ENCODE data around the gene CA10.

CA10 gene

GRCh38 chr17:52147872-52148271 is 10.6 kb downstream of the CA10 start:
- no peak for DNase-seq (ENCODE audit: extremely low read depth in 1 of 2, low read depth in 1 of 2)

GRCh38 chr17:52147431-52147830 is 11.1 kb downstream of the CA10 start:
- no peak for DNase-seq (ENCODE audit: extremely low read depth in 1 of 2, low read depth in 1 of 2)

GRCh38 chr17:52145476-52145875 is 13.0 kb downstream of the CA10 start:
- no peak for DNase-seq (ENCODE audit: extremely low read depth in 1 of 2, low read depth in 1 of 2)

- DNase-seq (ENCODE audit: extremely low read depth in 1 of 2, low read depth in 1 of 2), result no peak
Measured at GRCh38 chr17:52143542-52143941, 15.0 kb downstream of the CA10 start.

- no peak for DNase-seq (ENCODE audit: extremely low read depth in 1 of 2, low read depth in 1 of 2)
Measured at GRCh38 chr17:52140601-52141000, 17.9 kb downstream of the CA10 start.

- DNase-seq (ENCODE audit: extremely low read depth in 1 of 2, low read depth in 1 of 2), result no peak
Measured at GRCh38 chr17:52138752-52139151, 19.8 kb downstream of the CA10 start.

- DNase-seq (ENCODE audit: extremely low read depth in 1 of 2, low read depth in 1 of 2), result no peak
Measured at GRCh38 chr17:52138350-52138749, 20.2 kb downstream of the CA10 start.

GRCh38 chr17:52136166-52136565 is 22.3 kb downstream of the CA10 start:
- no peak for DNase-seq (ENCODE audit: extremely low read depth in 1 of 2, low read depth in 1 of 2)

- no peak for DNase-seq (ENCODE audit: extremely low read depth in 1 of 2, low read depth in 1 of 2)
Measured at GRCh38 chr17:52134641-52135040, 23.9 kb downstream of the CA10 start.

- no peak for DNase-seq (ENCODE audit: extremely low read depth in 1 of 2, low read depth in 1 of 2)
Measured at GRCh38 chr17:52128721-52129120, 29.8 kb downstream of the CA10 start.

GRCh38 chr17:52124993-52125392 is 33.5 kb downstream of the CA10 start:
- DNase-seq (ENCODE audit: extremely low read depth in 1 of 2, low read depth in 1 of 2), result no peak

GRCh38 chr17:52124561-52124960 is 34.0 kb downstream of the CA10 start:
- DNase-seq (ENCODE audit: extremely low read depth in 1 of 2, low read depth in 1 of 2), result no peak

GRCh38 chr17:52120465-52120864 is 38.0 kb downstream of the CA10 start:
- no peak for DNase-seq (ENCODE audit: extremely low read depth in 1 of 2, low read depth in 1 of 2)

- DNase-seq (ENCODE audit: extremely low read depth in 1 of 2, low read depth in 1 of 2), result no peak
Measured at GRCh38 chr17:52110923-52111581, 47.5 kb downstream of the CA10 start.

- DNase-seq (ENCODE audit: extremely low read depth in 1 of 2, low read depth in 1 of 2), result peak in 1 of 2 donors; percentile 8
Measured at GRCh38 chr17:52106638-52107261, 51.8 kb downstream of the CA10 start.

GRCh38 chr17:52106072-52106471 is 52.4 kb downstream of the CA10 start:
- no peak for DNase-seq (ENCODE audit: extremely low read depth in 1 of 2, low read depth in 1 of 2)

GRCh38 chr17:52105591-52105990 is 52.9 kb downstream of the CA10 start:
- no peak for DNase-seq (ENCODE audit: extremely low read depth in 1 of 2, low read depth in 1 of 2)

- no peak for DNase-seq (ENCODE audit: extremely low read depth in 1 of 2, low read depth in 1 of 2)
Measured at GRCh38 chr17:52096056-52096455, 62.5 kb downstream of the CA10 start.

GRCh38 chr17:52084176-52084575 is 74.3 kb downstream of the CA10 start:
- no peak for DNase-seq (ENCODE audit: extremely low read depth in 1 of 2, low read depth in 1 of 2)

GRCh38 chr17:52079496-52079895 is 79.0 kb downstream of the CA10 start:
- no peak for DNase-seq (ENCODE audit: extremely low read depth in 1 of 2, low read depth in 1 of 2)

- no peak for DNase-seq (ENCODE audit: extremely low read depth in 1 of 2, low read depth in 1 of 2)
Measured at GRCh38 chr17:52071712-52072111, 86.8 kb downstream of the CA10 start.

- DNase-seq (ENCODE audit: extremely low read depth in 1 of 2, low read depth in 1 of 2), result no peak
Measured at GRCh38 chr17:52064791-52065211, 93.7 kb downstream of the CA10 start.

GRCh38 chr17:52049496-52049895 is 109.0 kb downstream of the CA10 start:
- no peak for DNase-seq (ENCODE audit: extremely low read depth in 1 of 2, low read depth in 1 of 2)

Measured in stimulated activated CD8-positive, alpha-beta memory T cell treated with anti-CD3 and anti-CD28 coated beads, Interleukin-7, amount 100 ng/mL, for 48 hours (primary cell).